Activated naive CD4-positive, alpha-beta T cell treated with anti-CD3 and anti-CD28 coated beads, Interleukin-2, amount 10 ng/mL, durations not matched to agents 5 hours and 36 hours (primary cell): ENCODE data around the gene SART3. TPM values are rescaled to one million over a fixed set of nuclear protein-coding genes. Genes with fewer than 3 reads are reported as not detected.

Experiments
- total RNA-seq, 2 experiments: library from RNA; stranded (reverse); gene quantifications; one replicate each; pipeline ENCODE4 v1.2.3, GENCODE V29; 2021

Gene SART3, protein sequence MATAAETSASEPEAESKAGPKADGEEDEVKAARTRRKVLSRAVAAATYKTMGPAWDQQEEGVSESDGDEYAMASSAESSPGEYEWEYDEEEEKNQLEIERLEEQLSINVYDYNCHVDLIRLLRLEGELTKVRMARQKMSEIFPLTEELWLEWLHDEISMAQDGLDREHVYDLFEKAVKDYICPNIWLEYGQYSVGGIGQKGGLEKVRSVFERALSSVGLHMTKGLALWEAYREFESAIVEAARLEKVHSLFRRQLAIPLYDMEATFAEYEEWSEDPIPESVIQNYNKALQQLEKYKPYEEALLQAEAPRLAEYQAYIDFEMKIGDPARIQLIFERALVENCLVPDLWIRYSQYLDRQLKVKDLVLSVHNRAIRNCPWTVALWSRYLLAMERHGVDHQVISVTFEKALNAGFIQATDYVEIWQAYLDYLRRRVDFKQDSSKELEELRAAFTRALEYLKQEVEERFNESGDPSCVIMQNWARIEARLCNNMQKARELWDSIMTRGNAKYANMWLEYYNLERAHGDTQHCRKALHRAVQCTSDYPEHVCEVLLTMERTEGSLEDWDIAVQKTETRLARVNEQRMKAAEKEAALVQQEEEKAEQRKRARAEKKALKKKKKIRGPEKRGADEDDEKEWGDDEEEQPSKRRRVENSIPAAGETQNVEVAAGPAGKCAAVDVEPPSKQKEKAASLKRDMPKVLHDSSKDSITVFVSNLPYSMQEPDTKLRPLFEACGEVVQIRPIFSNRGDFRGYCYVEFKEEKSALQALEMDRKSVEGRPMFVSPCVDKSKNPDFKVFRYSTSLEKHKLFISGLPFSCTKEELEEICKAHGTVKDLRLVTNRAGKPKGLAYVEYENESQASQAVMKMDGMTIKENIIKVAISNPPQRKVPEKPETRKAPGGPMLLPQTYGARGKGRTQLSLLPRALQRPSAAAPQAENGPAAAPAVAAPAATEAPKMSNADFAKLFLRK
- 10 to 100 TPM; 59.9 to 64.9 TPM for total RNA-seq

GRCh38 chr12:108560752-108561719, at the start of gene SART3:
SART3 (minus strand) TSS chr12:108561173; CDS start chr12:108561154, 19 bp downstream.

GRCh38 chr12:108597559-108598471, 36.8 kb upstream of the SART3 start, which contains the start of gene TMEM119:
TMEM119 (minus strand) TSS chr12:108598084; CDS start chr12:108592383, 5,701 bp downstream.

GRCh38 chr12:108562348-108563135, 1.6 kb upstream of the SART3 start, which contains the start of gene ISCU:
ISCU (plus strand) TSS chr12:108562596; CDS start chr12:108562623, 27 bp downstream.

GRCh38 chr12:108514973-108515814, 45.8 kb downstream of the SART3 start, which contains the start of gene FICD:
FICD (plus strand) TSS chr12:108515277; CDS start chr12:108516973, 1,696 bp downstream.

Other genes with a start within 250 kb of the SART3 start
- not detected for gene CMKLR1, start 221.9 kb downstream of the SART3 start, total RNA-seq
- 1 to 10 TPM; 6.0 to 6.4 TPM for gene FICD, start 45.9 kb downstream of the SART3 start, total RNA-seq
- gene ISCU, start 1.4 kb upstream of the SART3 start, total RNA-seq: 10 to 100 TPM; 57.5 to 60.9 TPM
- under 1 TPM; 0.53 to 0.63 TPM for gene TMEM119, start 36.9 kb upstream of the SART3 start, total RNA-seq
- 100 to 1,000 TPM; 224 to 229 TPM for gene SELPLG, start 72.7 kb upstream of the SART3 start, total RNA-seq
- 10 to 100 TPM; 16.4 to 18.4 TPM for gene CORO1C, start 170.3 kb upstream of the SART3 start, total RNA-seq